Umbilical cord (tissue), 2 donors: ENCODE measurements around the gene OR6C4. TPM values are rescaled to one million over a fixed set of nuclear protein-coding genes. Genes with fewer than 3 reads are reported as not detected.
"Not testable (repeated sequence)": the region's sequence is repeated elsewhere in the genome, so short reads cannot be mapped to it uniquely, and the experiment has no call there.

ENCODE experiments used
- DNase-seq: peaks from one replicate; pipeline ENCODE4 v3.0.0-alpha.2; 2015; ENCODE audit warnings: low spot score
- total RNA-seq: library from RNA; depleted of rRNA; stranded (reverse); fragments of >200 nt; gene quantifications from one replicate; pipeline ENCODE4 v1.2.3, GENCODE V29; 2014; ENCODE audit warnings: low replicate concordance; ENCODE audit not compliant: insufficient read depth

The OR6C4 gene
- total RNA-seq: 5.5 TPM

GRCh38 chr12:55549302-55549701 is at the start of gene OR6C4:
TSS of gene OR6C4 (plus strand) at chr12:55549602. CDS start at chr12:55551227, 1,625 bp downstream.
- no peak for DNase-seq

GRCh38 chr12:55499810-55500252 is 49.6 kb upstream of the OR6C4 start:
- peak; percentile 85 for DNase-seq

GRCh38 chr12:55501601-55502000 is 47.8 kb upstream of the OR6C4 start:
- no peak for DNase-seq

- DNase-seq: no peak
Measured at GRCh38 chr12:55515696-55516095, 33.7 kb upstream of the OR6C4 start.

DNA sequence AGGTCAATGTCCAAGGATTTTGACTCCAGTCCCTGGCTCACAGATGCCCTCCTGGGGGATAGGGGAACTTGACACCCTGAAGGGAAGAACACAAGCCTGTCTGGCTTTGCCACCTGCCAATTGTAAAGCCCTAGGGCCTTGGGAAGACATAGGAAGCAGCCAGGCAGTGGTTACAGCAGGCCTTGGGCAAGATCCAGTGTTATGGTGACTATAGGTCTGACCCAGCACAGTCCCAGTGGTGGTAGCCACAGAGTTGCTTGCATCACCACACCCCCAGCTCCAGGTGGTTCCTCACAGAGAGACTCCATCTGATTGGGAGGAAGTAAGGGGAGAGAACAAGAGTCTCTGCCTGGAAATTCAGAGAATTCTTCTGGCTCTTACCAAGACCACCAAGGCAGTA is 33.0 kb upstream of the OR6C4 start:
- no peak for DNase-seq

GRCh38 chr12:55548235-55548634 is 1.2 kb upstream of the OR6C4 start:
- not testable (repeated sequence) for DNase-seq

DNA sequence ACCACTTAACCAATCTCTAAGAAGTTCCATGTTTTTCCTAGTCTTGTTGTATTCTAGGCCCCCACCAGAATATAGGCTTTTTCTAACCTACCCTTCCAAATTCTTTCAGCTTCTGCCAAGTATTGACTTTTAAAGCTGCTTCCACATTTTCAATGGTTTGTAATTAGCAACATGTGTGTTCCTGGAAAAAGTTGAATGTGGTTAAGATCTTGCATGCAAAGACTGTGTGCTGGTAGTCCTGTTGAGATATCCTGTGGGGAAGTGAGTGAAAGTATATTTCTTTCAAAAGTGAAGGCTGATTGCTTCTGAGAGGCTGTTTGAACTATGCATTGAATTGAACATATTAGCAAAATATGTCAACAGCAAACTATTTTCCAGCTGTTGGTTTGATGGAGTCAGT is 646 bp upstream of the OR6C4 start:
- DNase-seq: no peak

DNA sequence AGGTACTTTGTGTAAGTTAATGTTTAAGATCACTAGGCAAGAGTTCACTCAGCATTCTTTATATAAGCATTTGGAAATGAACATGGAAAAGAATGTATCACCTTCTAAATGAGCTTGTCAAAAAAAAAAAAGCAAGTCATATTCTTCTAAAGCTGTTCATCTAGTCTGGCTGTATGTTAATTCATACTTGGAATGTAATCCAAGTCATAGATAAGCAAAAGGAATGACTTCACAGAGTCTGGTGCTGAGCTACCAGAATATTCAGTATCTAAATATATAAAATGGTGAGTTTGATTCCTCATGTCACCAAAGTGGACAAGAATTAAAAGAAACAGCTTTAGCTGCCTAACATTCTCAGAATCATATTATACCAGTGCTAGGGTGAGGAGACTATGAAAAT is 4.9 kb downstream of the OR6C4 start:
- DNase-seq: no peak

DNA sequence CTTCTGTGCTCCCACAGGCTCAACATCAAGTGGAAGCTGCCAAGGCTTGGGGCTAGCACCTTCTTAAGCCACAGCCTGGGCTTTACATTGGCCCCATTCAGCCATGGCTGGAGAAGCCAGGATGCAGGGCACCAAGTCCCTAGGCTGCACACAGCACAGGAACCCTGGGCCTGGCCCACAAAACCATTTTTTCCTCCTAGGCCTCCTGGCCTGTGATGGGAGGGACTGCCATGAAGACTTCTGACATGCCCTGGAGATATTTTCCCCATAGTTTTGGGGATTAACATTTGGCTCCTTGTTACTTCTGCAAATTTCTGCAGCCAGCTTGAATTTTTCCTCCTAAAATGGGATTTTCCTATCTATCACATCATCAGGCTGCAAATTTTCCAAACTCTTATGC is 20.7 kb downstream of the OR6C4 start:
- DNase-seq: not testable (repeated sequence)

GRCh38 chr12:55570689-55571088 is 21.3 kb downstream of the OR6C4 start:
- DNase-seq: not testable (repeated sequence)

DNA sequence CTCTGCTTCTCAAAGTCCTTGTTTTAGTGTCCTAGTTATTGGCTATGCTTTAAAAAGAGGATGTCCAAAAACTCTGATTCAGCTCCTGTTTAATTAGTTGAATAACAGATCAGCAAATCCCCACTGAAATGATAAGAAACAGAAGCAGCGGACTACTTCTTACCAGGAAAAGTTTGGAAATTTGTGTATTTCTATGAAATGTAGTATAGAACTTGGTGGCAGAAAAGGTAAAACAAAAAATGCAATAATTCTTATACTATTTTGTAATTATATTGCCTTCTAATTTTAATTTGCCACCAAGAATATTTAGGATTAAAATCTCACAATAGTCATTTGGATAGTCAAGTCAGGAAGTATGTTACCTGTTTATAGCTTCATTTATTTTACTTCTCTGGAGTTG is 22.8 kb downstream of the OR6C4 start, which contains the start of gene OR2AP1:
Gene OR2AP1 (plus strand): TSS at position 301 of the 400 bp plus-strand sequence. CDS start 1,947 bp downstream, outside the sequence.
- no peak for DNase-seq

DNA sequence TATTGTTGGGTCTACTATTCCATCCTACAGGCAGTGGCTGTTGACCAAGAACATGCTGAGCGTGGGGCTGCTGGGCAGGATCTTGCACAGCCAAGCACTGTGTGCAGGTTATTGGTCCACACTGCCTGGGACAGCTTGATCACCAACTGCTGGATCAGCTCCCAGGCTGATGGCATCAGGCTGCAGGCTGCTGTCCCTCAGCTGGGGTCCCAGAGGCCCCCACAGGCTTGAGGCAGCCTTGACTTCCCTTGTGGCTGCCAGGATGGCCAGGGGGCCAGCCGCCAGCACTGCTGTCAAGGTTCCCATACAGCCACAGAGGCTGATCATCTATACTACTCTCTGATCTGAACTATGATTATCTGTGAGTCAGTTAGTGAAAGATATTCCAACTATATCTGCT is 32.7 kb downstream of the OR6C4 start:
- no peak for DNase-seq

DNA sequence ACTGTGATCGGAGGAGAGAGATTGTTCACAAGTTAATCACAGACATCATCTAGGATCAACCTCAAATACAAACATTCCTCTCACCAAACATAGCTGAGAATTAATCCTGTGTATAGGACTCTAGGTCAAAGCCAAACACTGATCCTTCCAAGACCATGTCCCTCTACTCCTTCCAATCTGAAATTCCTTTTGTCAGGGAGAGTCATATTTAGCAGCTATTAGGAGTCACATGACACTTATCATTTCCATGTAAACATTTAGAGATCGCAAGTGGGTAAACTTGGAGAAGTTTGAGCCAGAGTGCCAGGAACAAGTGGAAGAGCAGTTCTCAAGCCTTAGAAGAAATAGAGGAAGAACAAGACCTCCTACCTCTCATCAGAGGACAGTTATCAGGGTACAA is 36.4 kb downstream of the OR6C4 start:
- no peak for DNase-seq

GRCh38 chr12:55590152-55590551 is 40.8 kb downstream of the OR6C4 start:
- DNase-seq: not testable (repeated sequence)

Other genes with a start within 250 kb of the OR6C4 start
- 0.48 TPM for gene OR6C1, start 235.3 kb upstream of the OR6C4 start, total RNA-seq
- 8.9 TPM for gene OR6C3, start 218.9 kb upstream of the OR6C4 start, total RNA-seq
- 3.9 TPM for gene OR6C75, start 186.6 kb upstream of the OR6C4 start, total RNA-seq
- 1.9 TPM for gene OR6C65, start 149.1 kb upstream of the OR6C4 start, total RNA-seq
- gene OR6C76, start 123.3 kb upstream of the OR6C4 start, total RNA-seq: 16.1 TPM
- gene OR6C2, start 105.5 kb upstream of the OR6C4 start, total RNA-seq: 11.8 TPM
- gene OR6C70, start 79.5 kb upstream of the OR6C4 start, total RNA-seq: 4.6 TPM
- gene OR6C68, start 57.2 kb upstream of the OR6C4 start, total RNA-seq: not detected
- 0.48 TPM for gene OR2AP1, start 22.9 kb downstream of the OR6C4 start, total RNA-seq
- gene OR10P1, start 87.3 kb downstream of the OR6C4 start, total RNA-seq: not detected
- gene ITGA7, start 158.3 kb downstream of the OR6C4 start, total RNA-seq: 66.2 TPM
- gene BLOC1S1, start 166.4 kb downstream of the OR6C4 start, total RNA-seq: 67.4 TPM
- gene RDH5, start 170.8 kb downstream of the OR6C4 start, total RNA-seq: 42.9 TPM
- 1,689 TPM for gene CD63, start 179.4 kb downstream of the OR6C4 start, total RNA-seq
- 3.1 TPM for gene GDF11, start 193.5 kb downstream of the OR6C4 start, total RNA-seq